ENCODE measurements around the gene SAMD4A.

DNA sequence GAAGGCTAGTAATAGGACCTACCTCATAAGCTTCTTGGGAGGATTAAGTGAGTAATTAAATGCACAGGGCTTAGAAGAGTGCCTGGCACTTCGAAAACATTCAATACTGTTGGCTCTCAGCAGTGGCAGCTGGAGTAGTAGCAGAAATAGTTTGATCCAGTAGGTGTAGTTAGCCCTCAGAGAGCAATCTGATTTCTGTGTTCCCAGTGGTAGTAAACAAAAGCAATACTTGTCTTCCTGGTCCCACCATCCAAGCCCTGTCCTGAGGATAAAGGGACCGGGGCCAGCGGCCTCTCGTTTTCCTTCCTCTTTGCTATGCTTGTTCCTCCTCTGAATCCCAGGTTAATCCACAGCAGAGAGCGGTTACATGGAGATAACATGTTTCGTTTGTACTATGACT, 131.6 kb downstream of the SAMD4A start:
- TF ChIP-seq POLR2A (IDR thresholded peaks at IDR 0.05) (no peak), EP300 (IDR thresholded peaks at IDR 0.05) (no peak)
- TF ChIP-seq, protein P1, sequence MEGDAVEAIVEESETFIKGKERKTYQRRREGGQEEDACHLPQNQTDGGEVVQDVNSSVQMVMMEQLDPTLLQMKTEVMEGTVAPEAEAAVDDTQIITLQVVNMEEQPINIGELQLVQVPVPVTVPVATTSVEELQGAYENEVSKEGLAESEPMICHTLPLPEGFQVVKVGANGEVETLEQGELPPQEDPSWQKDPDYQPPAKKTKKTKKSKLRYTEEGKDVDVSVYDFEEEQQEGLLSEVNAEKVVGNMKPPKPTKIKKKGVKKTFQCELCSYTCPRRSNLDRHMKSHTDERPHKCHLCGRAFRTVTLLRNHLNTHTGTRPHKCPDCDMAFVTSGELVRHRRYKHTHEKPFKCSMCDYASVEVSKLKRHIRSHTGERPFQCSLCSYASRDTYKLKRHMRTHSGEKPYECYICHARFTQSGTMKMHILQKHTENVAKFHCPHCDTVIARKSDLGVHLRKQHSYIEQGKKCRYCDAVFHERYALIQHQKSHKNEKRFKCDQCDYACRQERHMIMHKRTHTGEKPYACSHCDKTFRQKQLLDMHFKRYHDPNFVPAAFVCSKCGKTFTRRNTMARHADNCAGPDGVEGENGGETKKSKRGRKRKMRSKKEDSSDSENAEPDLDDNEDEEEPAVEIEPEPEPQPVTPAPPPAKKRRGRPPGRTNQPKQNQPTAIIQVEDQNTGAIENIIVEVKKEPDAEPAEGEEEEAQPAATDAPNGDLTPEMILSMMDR (IDR thresholded peaks at IDR 0.05) = no peak

Measured in stomach (tissue), 4 donors.